BLaER1 treated with 17β-estradiol and CSF1 and Interleukin-3, amounts not matched to agents 10 nM and 100 nM (cell line): ENCODE data around the gene TMEFF2.

Experiments used
- H3K27ac ChIP-seq, 11 experiments: shearing (Covaris generic); formaldehyde crosslinking; 2 replicates each; pipeline ENCODE4 v1.8.1; 2022
- H3K27me3 ChIP-seq, 11 experiments: shearing (Covaris generic); formaldehyde crosslinking; 2 replicates each; pipeline ENCODE4 v1.8.1; 2022
- H3K36me3 ChIP-seq, 11 experiments: shearing (Covaris generic); formaldehyde crosslinking; 2 replicates each; pipeline ENCODE4 v1.8.1; 2022
- H3K4me1 ChIP-seq, 10 experiments: shearing (Covaris generic); formaldehyde crosslinking; 2 replicates each; pipeline ENCODE4 v1.8.1; 2022
- H3K4me2 ChIP-seq, 11 experiments: shearing (Covaris generic); formaldehyde crosslinking; 2 replicates each; pipeline ENCODE4 v1.8.1; 2022
- H3K4me3 ChIP-seq, 10 experiments: shearing (Covaris generic); formaldehyde crosslinking; 2 replicates each; pipeline ENCODE4 v1.8.1; 2022
- H3K9ac ChIP-seq, 11 experiments: shearing (Covaris generic); formaldehyde crosslinking; 2 replicates each; pipeline ENCODE4 v1.8.1; 2022
- H3K9me3 ChIP-seq, 11 experiments: shearing (Covaris generic); formaldehyde crosslinking; replicated peaks in 1 of 11; 2 replicates each; pipeline ENCODE4 v1.8.1; 2022
- H4K20me1 ChIP-seq, 11 experiments: shearing (Covaris generic); formaldehyde crosslinking; 2 replicates each; pipeline ENCODE4 v1.8.1; 2022
- Cebpa-rat ChIP-seq, 11 experiments: shearing (Covaris generic); IDR thresholded peaks; 2 replicates each; pipeline ENCODE4 v1.8.1; 2022

TMEFF2 gene, protein sequence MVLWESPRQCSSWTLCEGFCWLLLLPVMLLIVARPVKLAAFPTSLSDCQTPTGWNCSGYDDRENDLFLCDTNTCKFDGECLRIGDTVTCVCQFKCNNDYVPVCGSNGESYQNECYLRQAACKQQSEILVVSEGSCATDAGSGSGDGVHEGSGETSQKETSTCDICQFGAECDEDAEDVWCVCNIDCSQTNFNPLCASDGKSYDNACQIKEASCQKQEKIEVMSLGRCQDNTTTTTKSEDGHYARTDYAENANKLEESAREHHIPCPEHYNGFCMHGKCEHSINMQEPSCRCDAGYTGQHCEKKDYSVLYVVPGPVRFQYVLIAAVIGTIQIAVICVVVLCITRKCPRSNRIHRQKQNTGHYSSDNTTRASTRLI

DNA sequence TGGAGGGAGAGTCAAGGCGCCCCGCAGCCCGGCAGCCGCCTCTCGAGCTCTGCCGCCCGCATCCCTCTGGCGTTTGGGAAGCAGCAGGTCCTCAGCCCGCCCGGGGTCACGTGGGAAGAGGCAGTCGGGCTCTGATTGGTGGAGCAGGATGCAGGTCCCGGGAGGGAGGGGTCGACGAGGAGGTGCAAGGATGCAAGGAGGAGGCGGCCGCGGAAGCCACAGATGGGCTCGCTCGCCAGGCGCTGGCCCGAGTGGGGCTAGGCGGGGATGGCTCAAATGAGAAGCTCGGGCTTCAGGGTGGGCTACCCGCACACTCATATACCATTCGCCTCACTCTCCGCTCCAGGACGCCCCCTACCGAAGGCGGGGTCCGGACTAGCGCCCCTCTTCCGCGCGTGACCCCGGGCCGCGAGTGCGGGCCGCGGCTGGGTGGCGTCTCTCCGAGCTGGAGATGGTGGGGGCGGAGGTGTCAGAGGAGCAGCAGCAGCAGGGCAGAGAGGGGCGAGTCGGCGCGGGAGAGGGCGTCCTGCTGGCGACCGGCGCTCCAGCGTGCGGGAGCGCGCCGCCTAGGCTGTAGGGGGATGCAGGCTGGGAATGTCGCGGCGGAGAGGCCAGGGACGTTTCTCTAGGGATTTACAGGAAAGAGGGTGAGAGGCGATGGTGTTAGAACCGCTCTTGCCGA is at the start of gene TMEFF2:
Gene TMEFF2, minus strand, starts transcription at position 68 of the 682 bp plus-strand sequence. CDS start 409 bp downstream, outside the sequence.
- H3K4me2 ChIP-seq, result no peak within 1 kb of the TSS

DNA sequence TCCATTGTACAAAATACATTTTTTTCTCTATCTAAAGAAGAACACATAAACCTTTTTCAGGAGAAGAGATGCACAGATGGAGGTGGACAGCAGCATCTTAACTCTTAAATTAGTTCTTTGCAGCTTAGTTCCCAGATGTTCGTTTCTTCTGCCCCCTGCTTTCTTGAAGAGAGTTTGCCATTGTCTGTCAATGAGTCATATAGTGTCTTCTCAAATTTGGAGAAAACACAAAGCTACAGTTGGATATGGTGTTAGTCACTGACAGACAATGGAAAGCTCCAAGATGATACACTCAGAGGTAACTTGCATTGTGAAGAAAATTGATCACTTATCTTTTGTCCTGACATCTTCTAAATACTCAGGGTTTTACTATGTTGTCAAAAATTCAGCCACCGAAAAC is 48.8 kb upstream of the TMEFF2 start:
- Histone ChIP-seq H3K4me1 (no peaks in the 10 kb centered on the region), H3K27me3 (no peaks in the 10 kb centered on the region), H3K9ac (no peak overlapping the region), H3K27ac (no peak overlapping the region), H4K20me1 (no peaks in the 10 kb centered on the region), H3K4me2 (no peak overlapping the region), H3K4me3 (no peak overlapping the region), H3K9me3 (no peaks in the 10 kb centered on the region), H3K36me3 (no peaks in the 10 kb centered on the region)
- TF ChIP-seq Cebpa-rat (IDR thresholded peaks at IDR 0.05), result no peak

More for the DNA sequence above, at the start of gene TMEFF2:
- Histone ChIP-seq H3K9me3 (peaks cover 19 to 27% (median 21%) of the 10 kb centered on the region in 11 experiments), H3K9ac (no peak within 1 kb of the TSS), H3K27ac (no peak within 1 kb of the TSS), H3K4me1 (0 out of 20 replicates have a peak, but pooled peaks cover 0 to 6% (median 0%) of the 10 kb centered on the region in 10 experiments), H3K4me3 (no peak within 1 kb of the TSS), H4K20me1 (no peaks in the 10 kb centered on the region), H3K27me3 (peaks cover 0 to 11% (median 0%) of the 10 kb centered on the region in 11 experiments; a peak in 7 of 22 replicates), H3K36me3 (no peaks in the 10 kb centered on the region)
- TF ChIP-seq Cebpa-rat (IDR thresholded peaks at IDR 0.05), result no peak

DNA sequence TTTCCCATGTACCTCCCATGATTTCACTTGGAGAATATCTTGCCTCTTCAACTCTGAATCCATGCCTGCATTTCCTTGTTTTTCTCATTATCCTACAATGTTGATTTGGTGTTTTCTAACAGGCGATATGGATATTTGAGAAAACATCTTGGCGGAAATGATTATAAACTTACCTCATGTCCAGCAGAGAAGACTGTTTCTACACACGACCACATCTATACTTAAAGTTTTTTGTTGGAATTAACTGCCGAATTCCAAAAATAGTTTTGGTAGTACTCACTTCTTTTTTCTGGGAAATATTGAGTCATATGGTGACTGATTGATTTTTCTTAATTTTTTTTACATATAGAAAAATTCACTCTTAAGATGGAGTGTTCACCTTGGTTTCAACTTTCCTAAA is 41.4 kb upstream of the TMEFF2 start:
- H3K9me3 ChIP-seq, result no peaks in the 10 kb centered on the region
- no peak for TF ChIP-seq Cebpa-rat (IDR thresholded peaks at IDR 0.05)
- no peak overlapping the region for H3K4me3 ChIP-seq
- H3K27ac ChIP-seq, result no peak overlapping the region
- no peaks in the 10 kb centered on the region for H3K27me3 ChIP-seq
- H4K20me1 ChIP-seq, result no peaks in the 10 kb centered on the region
- no peaks in the 10 kb centered on the region for H3K36me3 ChIP-seq
- H3K4me2 ChIP-seq, result no peak overlapping the region
- H3K4me1 ChIP-seq, result no peaks in the 10 kb centered on the region
- no peak overlapping the region for H3K9ac ChIP-seq

DNA sequence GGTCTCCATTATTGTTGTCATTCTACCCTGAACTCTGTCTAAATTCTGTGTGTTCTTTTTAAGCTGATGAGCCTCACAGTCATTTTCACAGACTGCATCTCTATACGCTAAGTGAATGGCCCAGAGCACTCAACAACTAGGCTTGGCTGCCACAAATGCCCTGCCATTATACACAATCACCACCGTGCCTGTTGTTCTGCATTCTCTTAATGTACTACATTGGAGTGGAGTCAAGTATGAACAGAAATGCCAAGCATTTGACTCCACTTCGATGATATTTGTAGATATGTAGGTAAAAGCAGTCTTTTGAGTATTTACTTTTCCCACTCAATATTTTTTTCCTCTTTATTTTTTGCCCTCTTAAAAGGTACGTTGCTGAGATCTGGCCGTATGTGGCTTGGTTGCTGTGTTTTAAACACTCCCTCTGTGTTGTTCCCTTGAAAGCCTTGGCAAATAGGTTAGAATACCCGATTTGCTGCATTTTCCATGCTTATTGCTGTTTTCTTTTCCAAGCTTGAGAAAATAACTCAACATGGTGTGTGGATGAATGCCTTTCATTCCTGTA is 36.2 kb upstream of the TMEFF2 start:
- no peak for TF ChIP-seq Cebpa-rat (IDR thresholded peaks at IDR 0.05)
- Histone ChIP-seq H3K4me3 (no peak overlapping the region), H3K27me3 (no peaks in the 10 kb centered on the region), H4K20me1 (no peaks in the 10 kb centered on the region), H3K4me2 (no peak overlapping the region), H3K36me3 (no peaks in the 10 kb centered on the region), H3K9ac (no peak overlapping the region), H3K27ac (no peak overlapping the region), H3K4me1 (no peaks in the 10 kb centered on the region), H3K9me3 (no peaks in the 10 kb centered on the region)

DNA sequence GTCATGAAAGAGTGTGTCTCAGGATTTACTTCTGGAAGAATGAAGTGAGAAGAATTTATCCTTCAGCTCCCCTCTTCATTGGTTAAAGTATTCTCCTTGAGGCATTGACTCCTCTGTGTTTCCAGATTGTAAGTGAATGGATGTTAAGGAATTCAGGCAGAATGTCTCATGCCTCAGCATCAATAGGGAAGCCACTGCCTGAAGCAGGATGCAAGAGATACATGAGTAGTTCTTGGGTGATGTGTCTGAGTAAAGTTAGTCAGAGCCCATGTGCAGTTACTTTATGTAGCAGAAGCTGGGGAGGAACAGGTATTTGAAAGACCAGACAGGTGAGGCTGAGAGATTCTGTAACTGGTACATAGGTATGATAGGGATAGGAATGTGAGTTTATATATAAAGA is 34.0 kb upstream of the TMEFF2 start:
- TF ChIP-seq Cebpa-rat (IDR thresholded peaks at IDR 0.05), result no peak
- Histone ChIP-seq H3K4me2 (no peak overlapping the region), H3K36me3 (no peaks in the 10 kb centered on the region), H3K27me3 (no peaks in the 10 kb centered on the region), H3K9ac (no peak overlapping the region), H3K27ac (no peak overlapping the region), H4K20me1 (no peaks in the 10 kb centered on the region), H3K9me3 (no peaks in the 10 kb centered on the region), H3K4me1 (peaks cover 0 to 3% (median under 1%) of the 10 kb centered on the region in 10 experiments; a peak in 6 of 20 replicates), H3K4me3 (no peak overlapping the region)

DNA sequence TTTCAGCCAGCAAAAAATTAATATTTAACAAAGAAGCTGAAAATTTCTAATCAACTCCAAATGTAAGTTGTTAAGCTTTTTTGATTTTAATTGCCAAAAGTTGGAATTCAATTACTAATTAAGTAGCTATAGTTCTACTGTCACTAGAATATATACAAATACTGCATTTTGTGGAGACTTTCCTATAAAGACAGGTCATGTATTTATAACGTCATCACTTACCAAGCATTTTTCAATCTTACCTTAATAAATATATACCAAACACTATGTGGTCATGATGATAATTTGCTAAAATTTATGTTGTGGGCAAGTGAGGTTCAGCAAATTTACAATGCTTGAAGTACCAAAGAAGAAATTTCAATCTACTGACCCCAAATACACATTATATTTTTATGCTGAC is 24.2 kb upstream of the TMEFF2 start:
- no peak overlapping the region for H3K4me2 ChIP-seq
- H3K9me3 ChIP-seq, result no peaks in the 10 kb centered on the region
- H3K36me3 ChIP-seq, result no peaks in the 10 kb centered on the region
- H3K9ac ChIP-seq, result no peak overlapping the region
- H3K27me3 ChIP-seq, result no peaks in the 10 kb centered on the region
- H3K4me3 ChIP-seq, result no peak overlapping the region
- no peaks in the 10 kb centered on the region for H4K20me1 ChIP-seq
- no peak for TF ChIP-seq Cebpa-rat (IDR thresholded peaks at IDR 0.05)
- peaks cover 0 to 12% (median 6%) of the 10 kb centered on the region in 10 experiments; a peak in 7 of 20 replicates for H3K4me1 ChIP-seq
- H3K27ac ChIP-seq, result no peak overlapping the region

DNA sequence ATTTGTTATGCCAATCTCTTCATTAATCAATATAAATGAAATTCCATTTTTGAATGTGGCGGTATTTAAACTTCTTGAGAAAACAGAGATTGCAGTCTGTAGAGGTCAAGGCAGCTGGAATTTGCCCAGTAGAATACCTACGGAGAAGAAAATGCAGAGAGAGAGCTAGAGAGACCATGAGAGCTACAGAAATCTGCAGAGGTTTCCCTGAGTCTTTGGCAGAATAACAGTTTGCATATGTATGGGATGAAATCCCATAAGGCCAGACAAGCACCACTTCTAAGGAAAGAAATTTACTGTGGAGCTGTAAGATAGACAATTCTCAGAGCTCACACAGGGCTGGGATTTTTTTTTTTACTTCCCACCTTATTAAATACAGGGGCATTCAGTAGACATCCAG is 23.6 kb upstream of the TMEFF2 start:
- Histone ChIP-seq H3K4me3 (no peak overlapping the region), H4K20me1 (no peaks in the 10 kb centered on the region), H3K9me3 (no peaks in the 10 kb centered on the region), H3K9ac (no peak overlapping the region), H3K4me2 (no peak overlapping the region), H3K27me3 (no peaks in the 10 kb centered on the region), H3K4me1 (peaks cover 0 to 6% (median 3%) of the 10 kb centered on the region in 10 experiments; a peak in 7 of 20 replicates), H3K27ac (no peak overlapping the region), H3K36me3 (no peaks in the 10 kb centered on the region)
- no peak for TF ChIP-seq Cebpa-rat (IDR thresholded peaks at IDR 0.05)

DNA sequence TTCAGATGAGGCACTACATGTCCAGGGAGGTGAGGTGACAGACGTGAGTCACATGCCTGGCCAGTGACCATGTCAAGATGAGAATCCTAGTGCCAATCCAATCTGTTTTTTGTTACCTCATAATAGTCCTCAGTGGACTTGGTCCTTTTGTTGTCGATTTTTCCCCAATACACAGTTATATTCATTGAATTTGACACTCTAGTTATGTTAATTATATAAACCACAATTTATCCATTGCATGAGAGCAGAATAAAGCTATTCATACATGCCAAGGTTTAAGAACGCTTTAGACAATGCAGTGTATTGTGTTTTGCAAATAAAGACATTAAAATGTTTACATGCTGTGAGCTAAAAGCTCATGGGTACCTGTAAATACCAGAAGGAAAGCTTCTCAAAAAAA is 21.6 kb upstream of the TMEFF2 start:
- no peaks in the 10 kb centered on the region for H3K4me1 ChIP-seq
- no peaks in the 10 kb centered on the region for H4K20me1 ChIP-seq
- no peak overlapping the region for H3K27ac ChIP-seq
- H3K9ac ChIP-seq, result no peak overlapping the region
- no peaks in the 10 kb centered on the region for H3K36me3 ChIP-seq
- no peaks in the 10 kb centered on the region for H3K27me3 ChIP-seq
- H3K4me2 ChIP-seq, result no peak overlapping the region
- H3K4me3 ChIP-seq, result no peak overlapping the region
- no peak for TF ChIP-seq Cebpa-rat (IDR thresholded peaks at IDR 0.05)
- no peaks in the 10 kb centered on the region for H3K9me3 ChIP-seq

DNA sequence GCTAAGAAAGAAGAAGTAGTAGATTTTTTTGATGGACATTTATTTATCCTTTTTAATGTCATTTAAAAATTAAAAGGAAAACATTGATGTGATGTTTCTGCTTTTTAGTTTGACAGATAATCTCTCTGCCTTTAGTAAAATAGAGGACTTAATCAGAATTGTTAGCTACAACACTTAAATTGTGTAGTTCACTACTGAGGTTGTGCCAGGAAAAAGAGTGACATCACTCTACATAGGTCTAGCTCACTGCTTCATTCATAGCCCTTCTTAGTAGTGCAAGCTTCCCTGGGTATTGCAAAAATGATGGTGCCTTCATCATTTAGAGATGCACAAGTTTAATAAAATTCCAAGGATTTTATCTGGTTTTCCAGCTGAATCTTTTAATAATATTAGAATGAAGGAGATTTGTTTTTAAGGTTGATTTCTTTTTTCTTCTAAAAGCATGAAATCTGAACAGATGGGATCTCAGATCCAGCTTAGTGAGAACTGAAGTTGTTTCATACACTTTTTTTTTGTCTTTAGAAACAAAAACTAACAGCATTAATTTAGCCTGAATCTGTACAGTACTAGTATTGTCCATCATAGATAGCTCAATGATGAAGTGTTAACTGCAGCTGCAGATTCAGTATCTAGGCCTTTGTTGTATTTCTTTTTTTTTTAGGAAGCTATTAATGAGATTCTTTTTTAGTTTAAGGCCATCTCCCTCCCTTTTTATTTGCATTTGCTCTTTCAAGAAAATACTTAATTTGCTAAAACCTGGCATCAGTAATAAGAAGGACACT is 20.6 kb upstream of the TMEFF2 start:
- Histone ChIP-seq H3K4me2 (no peak overlapping the region), H3K27ac (no peak overlapping the region), H3K36me3 (no peaks in the 10 kb centered on the region), H3K27me3 (no peaks in the 10 kb centered on the region), H3K9ac (no peak overlapping the region), H3K9me3 (no peaks in the 10 kb centered on the region), H3K4me1 (no peaks in the 10 kb centered on the region), H3K4me3 (no peak overlapping the region), H4K20me1 (no peaks in the 10 kb centered on the region)
- no peak for TF ChIP-seq Cebpa-rat (IDR thresholded peaks at IDR 0.05)
